Uterus (tissue), 2 donors: ENCODE data around the gene TOP1.

Source experiments
- POLR2A ChIP-seq, 2 donors: fragments of 450-650 bp; IDR thresholded peaks; one replicate each; pipeline ENCODE4 v1.6.1; 2016; ENCODE audit warnings: antibody characterized with exemption in 2 of 2, mild to moderate bottlenecking in 1 of 2, moderate library complexity in 1 of 2
- TF ChIP-seq, protein P1 (sequence below), 4 experiments: fragments of 200-600 bp in 2 of 4; fragments of 450-650 bp in 2 of 4; sonication (generic) in 2 of 4; IDR thresholded peaks; one replicate each; pipeline ENCODE4 v1.5.1; 2016 to 2019; ENCODE audit warnings: antibody characterized with exemption in 4 of 4, mild to moderate bottlenecking in 2 of 4, moderate library complexity in 1 of 4

DNA sequence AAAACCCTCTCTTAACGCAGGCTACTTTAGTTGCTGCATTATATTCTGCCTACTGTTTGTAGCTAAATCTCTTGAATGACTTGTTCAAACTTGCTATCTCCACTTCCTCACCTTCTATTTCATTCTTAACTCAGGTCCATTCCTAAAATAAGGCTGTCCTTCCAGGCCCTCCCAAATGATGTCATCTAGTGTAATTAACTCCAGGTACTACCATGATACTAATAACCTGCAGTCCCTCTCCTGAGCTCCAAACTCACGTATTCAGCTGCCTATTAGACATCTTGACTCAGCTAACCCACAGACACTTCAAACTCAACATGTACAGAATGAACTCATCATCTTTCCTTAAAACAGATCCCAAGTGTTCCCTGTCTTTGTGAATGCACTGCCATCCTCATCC lies 10.5 kb upstream of the TOP1 start:
- TF ChIP-seq, protein P1, sequence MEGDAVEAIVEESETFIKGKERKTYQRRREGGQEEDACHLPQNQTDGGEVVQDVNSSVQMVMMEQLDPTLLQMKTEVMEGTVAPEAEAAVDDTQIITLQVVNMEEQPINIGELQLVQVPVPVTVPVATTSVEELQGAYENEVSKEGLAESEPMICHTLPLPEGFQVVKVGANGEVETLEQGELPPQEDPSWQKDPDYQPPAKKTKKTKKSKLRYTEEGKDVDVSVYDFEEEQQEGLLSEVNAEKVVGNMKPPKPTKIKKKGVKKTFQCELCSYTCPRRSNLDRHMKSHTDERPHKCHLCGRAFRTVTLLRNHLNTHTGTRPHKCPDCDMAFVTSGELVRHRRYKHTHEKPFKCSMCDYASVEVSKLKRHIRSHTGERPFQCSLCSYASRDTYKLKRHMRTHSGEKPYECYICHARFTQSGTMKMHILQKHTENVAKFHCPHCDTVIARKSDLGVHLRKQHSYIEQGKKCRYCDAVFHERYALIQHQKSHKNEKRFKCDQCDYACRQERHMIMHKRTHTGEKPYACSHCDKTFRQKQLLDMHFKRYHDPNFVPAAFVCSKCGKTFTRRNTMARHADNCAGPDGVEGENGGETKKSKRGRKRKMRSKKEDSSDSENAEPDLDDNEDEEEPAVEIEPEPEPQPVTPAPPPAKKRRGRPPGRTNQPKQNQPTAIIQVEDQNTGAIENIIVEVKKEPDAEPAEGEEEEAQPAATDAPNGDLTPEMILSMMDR (IDR thresholded peaks at IDR 0.05) = no peak
- no peak for TF ChIP-seq POLR2A (IDR thresholded peaks at IDR 0.05)
